GM12878 (cell line): ENCODE results near the gene ASCC1. TPM values are rescaled to one million over a fixed set of nuclear protein-coding genes. Genes with fewer than 3 reads are reported as not detected.

Source experiments
- ATF2 ChIP-seq: IDR thresholded peaks from 2 replicates; pipeline ENCODE4 v1.6.1; 2012; ENCODE audit warnings: low read length, inconsistent platforms
- CHD2 ChIP-seq: IDR thresholded peaks from 2 replicates; pipeline ENCODE4 v1.6.1; 2011; ENCODE audit warnings: low read depth, low read length, improper control_type of control experiment, borderline replicate concordance
- CTCF ChIP-seq, 3 experiments: IDR thresholded peaks in 2 of 3; conservative IDR thresholded peaks in 1 of 3; 2 replicates each; pipeline ENCODE4 v1.5.1; 2011; ENCODE audit warnings: low read depth in 3 of 3, low read length in 3 of 3, mild to moderate bottlenecking in 3 of 3, control low read depth in 2 of 3, moderate library complexity in 2 of 3, inconsistent platforms in 1 of 3, mixed read lengths in 1 of 3; ENCODE audit not compliant: control insufficient read depth in 2 of 3, insufficient read depth in 1 of 3; ENCODE audit errors: extremely low read depth in 1 of 3
- FOXM1 ChIP-seq: IDR thresholded peaks from 2 replicates; pipeline ENCODE4 v1.6.1; 2012; ENCODE audit warnings: low read depth, mild to moderate bottlenecking, inconsistent platforms, low read length, moderate library complexity
- JUNB ChIP-seq: IDR thresholded peaks from 2 replicates; pipeline ENCODE4 v1.6.1; 2016; ENCODE audit warnings: antibody characterized with exemption, mild to moderate bottlenecking
- KDM1A ChIP-seq: fragments of 200-600 bp; sonication (generic); IDR thresholded peaks from 2 replicates; pipeline ENCODE4 v1.6.1; 2016; ENCODE audit warnings: borderline replicate concordance
- MEF2B ChIP-seq: fragments of 450-650 bp; IDR thresholded peaks from 2 replicates; pipeline ENCODE4 v1.6.1; 2018; ENCODE audit warnings: mild to moderate bottlenecking, moderate library complexity; ENCODE audit not compliant: partially characterized antibody, poor library complexity, severe bottlenecking
- PBX3 ChIP-seq: IDR thresholded peaks from 2 replicates; pipeline ENCODE4 v1.6.1; 2011; ENCODE audit warnings: mild to moderate bottlenecking, low read depth, low read length, moderate library complexity; ENCODE audit not compliant: insufficient replicate concordance
- POLR2AphosphoS2 ChIP-seq: IDR thresholded peaks from 2 replicates; pipeline ENCODE4 v1.6.1; 2011; ENCODE audit warnings: low read depth, mild to moderate bottlenecking, low read length, improper control_type of control experiment, moderate library complexity
- POLR2AphosphoS5 ChIP-seq: IDR thresholded peaks from 2 replicates; pipeline ENCODE4 v1.6.1; 2011; ENCODE audit warnings: mild to moderate bottlenecking, low read length, inconsistent platforms
- RUNX3 ChIP-seq: IDR thresholded peaks from 2 replicates; pipeline ENCODE4 v1.6.1; 2012; ENCODE audit warnings: low read length, inconsistent platforms
- SMARCA5 ChIP-seq: fragments of 450-650 bp; IDR thresholded peaks from 2 replicates; pipeline ENCODE4 v1.6.1; 2017; ENCODE audit warnings: mild to moderate bottlenecking
- YBX1 ChIP-seq: fragments of 450-650 bp; IDR thresholded peaks from 2 replicates; pipeline ENCODE4 v1.6.1; 2016; ENCODE audit warnings: antibody characterized with exemption
- ZNF24 ChIP-seq: fragments of 450-650 bp; IDR thresholded peaks from 2 replicates; pipeline ENCODE4 v1.6.1; 2017; ENCODE audit warnings: antibody characterized with exemption, mild to moderate bottlenecking
- polyA plus RNA-seq, 11 experiments: library from polyadenylated mRNA; depleted of rRNA in 4 of 11; unstranded in 6 of 11; stranded (reverse) in 5 of 11; fragments of >200 nt; fragmentation: Nextera tagmentation in 4 of 11; fragmentation: Illumina TruSeq in 1 of 11; extraction: Ambion mirVana in 4 of 11; extraction: Trizol in 1 of 11; gene quantifications; 1 replicate in 1 of 11; 2 replicates in 10 of 11; pipeline versions ENCODE4 v1.2.1 to v1.2.3, GENCODE V29; 2011 to 2016; ENCODE audit warnings: inconsistent platforms in 2 of 11, missing spikeins in 2 of 11, low read depth in 1 of 11
- total RNA-seq, 4 experiments: library from RNA; depleted of rRNA in 3 of 4; stranded (reverse); fragments of >200 nt in 3 of 4; fragmentation: Illumina TruSeq in 1 of 4; extraction: Trizol in 1 of 4; gene quantifications; 2 replicates each; pipeline versions ENCODE4 v1.2.1 to v1.2.3, GENCODE V29; 2013 to 2021
- TF ChIP-seq, protein P1 (sequence below): IDR thresholded peaks from 2 replicates; pipeline ENCODE4 v1.6.1; 2012; ENCODE audit warnings: improper control_type of control experiment, low read depth, low read length; ENCODE audit not compliant: insufficient replicate concordance
- TF ChIP-seq, protein P2 (sequence below): IDR thresholded peaks from 2 replicates; pipeline ENCODE4 v1.6.1; 2012; ENCODE audit warnings: low read depth, low read length, improper control_type of control experiment
- TF ChIP-seq, protein P3 (sequence below): fragments of 450-650 bp; IDR thresholded peaks from 2 replicates; pipeline ENCODE4 v1.6.1; 2014; ENCODE audit warnings: mild to moderate bottlenecking

The ASCC1 gene
- total and polyA plus RNA-seq, 10 of the 15 experiments (the other 5 are each of a cell fraction or from before 2014, with no cell fraction given), result 23.3 to 80.6 (median 42.8) TPM

- TF ChIP-seq, protein P1, sequence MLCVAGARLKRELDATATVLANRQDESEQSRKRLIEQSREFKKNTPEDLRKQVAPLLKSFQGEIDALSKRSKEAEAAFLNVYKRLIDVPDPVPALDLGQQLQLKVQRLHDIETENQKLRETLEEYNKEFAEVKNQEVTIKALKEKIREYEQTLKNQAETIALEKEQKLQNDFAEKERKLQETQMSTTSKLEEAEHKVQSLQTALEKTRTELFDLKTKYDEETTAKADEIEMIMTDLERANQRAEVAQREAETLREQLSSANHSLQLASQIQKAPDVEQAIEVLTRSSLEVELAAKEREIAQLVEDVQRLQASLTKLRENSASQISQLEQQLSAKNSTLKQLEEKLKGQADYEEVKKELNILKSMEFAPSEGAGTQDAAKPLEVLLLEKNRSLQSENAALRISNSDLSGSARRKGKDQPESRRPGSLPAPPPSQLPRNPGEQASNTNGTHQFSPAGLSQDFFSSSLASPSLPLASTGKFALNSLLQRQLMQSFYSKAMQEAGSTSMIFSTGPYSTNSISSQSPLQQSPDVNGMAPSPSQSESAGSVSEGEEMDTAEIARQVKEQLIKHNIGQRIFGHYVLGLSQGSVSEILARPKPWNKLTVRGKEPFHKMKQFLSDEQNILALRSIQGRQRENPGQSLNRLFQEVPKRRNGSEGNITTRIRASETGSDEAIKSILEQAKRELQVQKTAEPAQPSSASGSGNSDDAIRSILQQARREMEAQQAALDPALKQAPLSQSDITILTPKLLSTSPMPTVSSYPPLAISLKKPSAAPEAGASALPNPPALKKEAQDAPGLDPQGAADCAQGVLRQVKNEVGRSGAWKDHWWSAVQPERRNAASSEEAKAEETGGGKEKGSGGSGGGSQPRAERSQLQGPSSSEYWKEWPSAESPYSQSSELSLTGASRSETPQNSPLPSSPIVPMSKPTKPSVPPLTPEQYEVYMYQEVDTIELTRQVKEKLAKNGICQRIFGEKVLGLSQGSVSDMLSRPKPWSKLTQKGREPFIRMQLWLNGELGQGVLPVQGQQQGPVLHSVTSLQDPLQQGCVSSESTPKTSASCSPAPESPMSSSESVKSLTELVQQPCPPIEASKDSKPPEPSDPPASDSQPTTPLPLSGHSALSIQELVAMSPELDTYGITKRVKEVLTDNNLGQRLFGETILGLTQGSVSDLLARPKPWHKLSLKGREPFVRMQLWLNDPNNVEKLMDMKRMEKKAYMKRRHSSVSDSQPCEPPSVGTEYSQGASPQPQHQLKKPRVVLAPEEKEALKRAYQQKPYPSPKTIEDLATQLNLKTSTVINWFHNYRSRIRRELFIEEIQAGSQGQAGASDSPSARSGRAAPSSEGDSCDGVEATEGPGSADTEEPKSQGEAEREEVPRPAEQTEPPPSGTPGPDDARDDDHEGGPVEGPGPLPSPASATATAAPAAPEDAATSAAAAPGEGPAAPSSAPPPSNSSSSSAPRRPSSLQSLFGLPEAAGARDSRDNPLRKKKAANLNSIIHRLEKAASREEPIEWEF, result peak; percentile 96
- TF ChIP-seq FOXM1, result peak; percentile 84
- TF ChIP-seq CTCF (IDR thresholded peaks at IDR 0.05 in 2 of 3, conservative IDR thresholded peaks at IDR 0.05 in 1 of 3; ENCODE audit: control insufficient read depth in 2 of 3, extremely low read depth in 1 of 3, insufficient read depth in 1 of 3, low read depth in 3 of 3, low read length in 3 of 3), result peak in 2 of 3 experiments; percentile 15 to 39; a peak in 2 of 6 replicates
- TF ChIP-seq YBX1, result peak; percentile 81
- peak; percentile 74; the same call in 1 of the 2 replicates for TF ChIP-seq RUNX3
- TF ChIP-seq, protein P2, sequence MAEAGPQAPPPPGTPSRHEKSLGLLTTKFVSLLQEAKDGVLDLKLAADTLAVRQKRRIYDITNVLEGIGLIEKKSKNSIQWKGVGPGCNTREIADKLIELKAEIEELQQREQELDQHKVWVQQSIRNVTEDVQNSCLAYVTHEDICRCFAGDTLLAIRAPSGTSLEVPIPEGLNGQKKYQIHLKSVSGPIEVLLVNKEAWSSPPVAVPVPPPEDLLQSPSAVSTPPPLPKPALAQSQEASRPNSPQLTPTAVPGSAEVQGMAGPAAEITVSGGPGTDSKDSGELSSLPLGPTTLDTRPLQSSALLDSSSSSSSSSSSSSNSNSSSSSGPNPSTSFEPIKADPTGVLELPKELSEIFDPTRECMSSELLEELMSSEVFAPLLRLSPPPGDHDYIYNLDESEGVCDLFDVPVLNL, result no peak
- peak; percentile 66; the same call in 1 of the 2 replicates for TF ChIP-seq POLR2AphosphoS5
- TF ChIP-seq POLR2AphosphoS2, result peak; percentile 74; the same call in 1 of the 2 replicates
- peak; percentile 98 for TF ChIP-seq JUNB
- TF ChIP-seq ATF2, result peak; percentile 89
- TF ChIP-seq, protein P3, sequence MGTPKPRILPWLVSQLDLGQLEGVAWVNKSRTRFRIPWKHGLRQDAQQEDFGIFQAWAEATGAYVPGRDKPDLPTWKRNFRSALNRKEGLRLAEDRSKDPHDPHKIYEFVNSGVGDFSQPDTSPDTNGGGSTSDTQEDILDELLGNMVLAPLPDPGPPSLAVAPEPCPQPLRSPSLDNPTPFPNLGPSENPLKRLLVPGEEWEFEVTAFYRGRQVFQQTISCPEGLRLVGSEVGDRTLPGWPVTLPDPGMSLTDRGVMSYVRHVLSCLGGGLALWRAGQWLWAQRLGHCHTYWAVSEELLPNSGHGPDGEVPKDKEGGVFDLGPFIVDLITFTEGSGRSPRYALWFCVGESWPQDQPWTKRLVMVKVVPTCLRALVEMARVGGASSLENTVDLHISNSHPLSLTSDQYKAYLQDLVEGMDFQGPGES, result no peak
- peak; percentile 9 for TF ChIP-seq PBX3
- peak; percentile 79 for TF ChIP-seq SMARCA5
- TF ChIP-seq ZNF24, result peak; percentile 35
- peak; percentile 93 for TF ChIP-seq CHD2
- peak; percentile 100 for TF ChIP-seq MEF2B
- TF ChIP-seq KDM1A, result no peak
Observed at GRCh38 chr10:72260976-72261783, 45.1 kb upstream of the ASCC1 start (continued).
